Neural cell (in vitro differentiated cells): ENCODE data around the gene ARMCX6. TPM values are rescaled to one million over a fixed set of nuclear protein-coding genes. Genes with fewer than 3 reads are reported as not detected.

Experiments used
- H2AFZ ChIP-seq: fragments of 200-600, 300-800 bp; sonication (generic), shearing (Covaris generic); 2 replicates; pipeline ENCODE4 v1.6.0; 2014; ENCODE audit warnings: low read depth, mild to moderate bottlenecking, antibody characterized with exemption, low read length, moderate library complexity
- H3F3A ChIP-seq: fragments of 200-600 bp; shearing (Covaris generic); 2 replicates; pipeline ENCODE4 v1.6.1; 2016; ENCODE audit warnings: mild to moderate bottlenecking, moderate library complexity, mixed read lengths, antibody characterized with exemption, low read length; ENCODE audit not compliant: insufficient read depth, poor library complexity, severe bottlenecking
- H3K27ac ChIP-seq: fragments of 200-600, 300-800 bp; sonication (generic), shearing (Covaris generic); 2 replicates; pipeline ENCODE4 v1.5.1; 2014; ENCODE audit warnings: mild to moderate bottlenecking, low read length, moderate library complexity
- H3K27me3 ChIP-seq: fragments of 300-800, 200-600 bp; sonication (generic), shearing (Covaris generic); 2 replicates; pipeline ENCODE4 v1.6.0; 2014; ENCODE audit warnings: mild to moderate bottlenecking, low read depth, low read length, moderate library complexity; ENCODE audit not compliant: insufficient read depth
- H3K36me3 ChIP-seq: fragments of 300-800, 200-600 bp; sonication (generic), shearing (Covaris generic); 2 replicates; pipeline ENCODE4 v1.5.1; 2014; ENCODE audit warnings: mild to moderate bottlenecking, antibody characterized with exemption, low read length, moderate library complexity; ENCODE audit not compliant: insufficient read depth
- H3K4me2 ChIP-seq: fragments of 300-800, 200-600 bp; sonication (generic), shearing (Covaris generic); 2 replicates; pipeline ENCODE4 v1.6.0; 2014; ENCODE audit warnings: mild to moderate bottlenecking, low read length
- H3K4me3 ChIP-seq: fragments of 300-800, 200-600 bp; sonication (generic), shearing (Covaris generic); 2 replicates; pipeline ENCODE4 v1.5.1; 2014; ENCODE audit warnings: mild to moderate bottlenecking, low read length, moderate library complexity
- H3K79me2 ChIP-seq: fragments of 200-600 bp; shearing (Covaris generic); replicated peaks from 2 replicates; pipeline ENCODE4 v1.6.0; 2014; ENCODE audit warnings: mild to moderate bottlenecking, low read length, moderate library complexity; ENCODE audit not compliant: insufficient read depth
- H3K9ac ChIP-seq: fragments of 300-800, 200-600 bp; sonication (generic), shearing (Covaris generic); 2 replicates; pipeline ENCODE4 v1.6.1; 2016; ENCODE audit warnings: mild to moderate bottlenecking, low read length, mixed read lengths
- H3K9me2 ChIP-seq: fragments of 200-600 bp; shearing (Covaris generic); 2 replicates; pipeline ENCODE4 v1.6.1; 2016; ENCODE audit warnings: mild to moderate bottlenecking, low read length, mixed read lengths; ENCODE audit not compliant: insufficient read depth
- H3K9me3 ChIP-seq: fragments of 200-600, 300-800 bp; sonication (generic), shearing (Covaris generic); 2 replicates; pipeline ENCODE4 v1.6.1; 2016; ENCODE audit warnings: mild to moderate bottlenecking, mixed run types, low read length, moderate library complexity, mixed read lengths
- H4K20me1 ChIP-seq: fragments of 200-600 bp; shearing (Covaris generic); 2 replicates; pipeline ENCODE4 v1.6.1; 2016; ENCODE audit warnings: mild to moderate bottlenecking, mixed run types; ENCODE audit not compliant: insufficient read depth
- EP300 ChIP-seq: fragments of 450-650 bp; conservative IDR thresholded peaks from 2 replicates; pipeline ENCODE4 v1.6.1; 2014; ENCODE audit warnings: antibody characterized with exemption, mild to moderate bottlenecking, moderate library complexity; ENCODE audit not compliant: poor library complexity, severe bottlenecking
- EZH2 ChIP-seq: fragments of 200-600, 300-800 bp; shearing (Covaris generic), sonication (generic); IDR thresholded peaks from 2 replicates; pipeline ENCODE4 v1.6.1; 2014; ENCODE audit warnings: antibody characterized with exemption, low read length, borderline replicate concordance, mild to moderate bottlenecking; ENCODE audit not compliant: insufficient read depth, poor library complexity, severe bottlenecking
- MXI1 ChIP-seq: fragments of 450-650 bp; conservative IDR thresholded peaks from 2 replicates; pipeline ENCODE4 v1.6.1; 2014; ENCODE audit warnings: antibody characterized with exemption, mild to moderate bottlenecking; ENCODE audit not compliant: poor library complexity, severe bottlenecking
- POLR2AphosphoS5 ChIP-seq: IDR thresholded peaks from 2 replicates; pipeline ENCODE4 v1.6.1; 2012
- RAD21 ChIP-seq: fragments of 450-650 bp; conservative IDR thresholded peaks from 2 replicates; pipeline ENCODE4 v1.6.1; 2014; ENCODE audit warnings: antibody characterized with exemption, mild to moderate bottlenecking, moderate library complexity
- SMC3 ChIP-seq: fragments of 450-650 bp; conservative IDR thresholded peaks from 2 replicates; pipeline ENCODE4 v1.6.1; 2014; ENCODE audit warnings: antibody characterized with exemption, mild to moderate bottlenecking, moderate library complexity; ENCODE audit not compliant: poor library complexity
- TAF1 ChIP-seq: IDR thresholded peaks from 2 replicates; pipeline ENCODE4 v1.6.1; 2012; ENCODE audit warnings: low read depth
- polyA plus RNA-seq: library from polyadenylated mRNA; depleted of rRNA; stranded (reverse); fragments of >200 nt; gene quantifications from 2 replicates; pipeline ENCODE4 v1.2.3, GENCODE V29; 2014
- TF ChIP-seq, protein P1 (sequence below): IDR thresholded peaks from 2 replicates; pipeline ENCODE4 v1.6.1; 2012; ENCODE audit warnings: borderline replicate concordance
- TF ChIP-seq, protein P2 (sequence below): fragments of 450-650 bp; IDR thresholded peaks from 2 replicates; pipeline ENCODE4 v1.5.1; 2014; ENCODE audit warnings: antibody characterized with exemption, mild to moderate bottlenecking, moderate library complexity; ENCODE audit not compliant: poor library complexity, severe bottlenecking

The ARMCX6 gene
- polyA plus RNA-seq, 1 donor from 2014 or later: 77.7 TPM

DNA sequence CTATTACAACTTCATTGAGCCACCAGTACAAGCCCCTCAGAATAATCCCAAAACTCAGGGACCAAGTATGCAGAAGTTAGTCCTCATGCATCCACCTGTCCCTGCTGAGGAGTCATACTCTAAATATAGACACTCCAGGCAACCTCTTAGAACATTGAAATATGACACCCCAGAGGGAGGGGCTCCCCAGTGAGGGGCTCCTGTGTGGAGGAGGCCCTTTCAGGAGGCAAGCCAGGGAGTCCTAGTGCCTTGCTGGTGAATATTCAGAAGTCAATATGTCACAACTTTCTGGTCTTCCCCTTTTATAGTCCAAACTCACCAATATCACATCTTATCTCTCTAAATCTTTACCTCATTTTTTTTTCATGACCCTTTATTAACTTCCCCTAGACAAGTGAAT is 1.6 kb upstream of the ARMCX6 start:
- Histone ChIP-seq H3K9me3 (no peaks in the 10 kb centered on the region), H3K9me2 (no peaks in the 10 kb centered on the region), H3K27ac (no peak overlapping the region), H2AFZ (no peak overlapping the region), H3K4me3 (no peak overlapping the region), H3K4me2 (no peak overlapping the region), H3K79me2 (peaks cover 5% of the 10 kb centered on the region), H3F3A (no peaks in the 10 kb centered on the region), H3K36me3 (no peaks in the 10 kb centered on the region), H4K20me1 (no peaks in the 10 kb centered on the region), H3K9ac (no peak overlapping the region), H3K27me3 (no peaks in the 10 kb centered on the region)
- TF ChIP-seq MXI1 (no peak), TAF1 (no peak), POLR2AphosphoS5 (no peak), SMC3 (no peak), EZH2 (no peak), EP300 (no peak), RAD21 (no peak)
- TF ChIP-seq, protein P1, sequence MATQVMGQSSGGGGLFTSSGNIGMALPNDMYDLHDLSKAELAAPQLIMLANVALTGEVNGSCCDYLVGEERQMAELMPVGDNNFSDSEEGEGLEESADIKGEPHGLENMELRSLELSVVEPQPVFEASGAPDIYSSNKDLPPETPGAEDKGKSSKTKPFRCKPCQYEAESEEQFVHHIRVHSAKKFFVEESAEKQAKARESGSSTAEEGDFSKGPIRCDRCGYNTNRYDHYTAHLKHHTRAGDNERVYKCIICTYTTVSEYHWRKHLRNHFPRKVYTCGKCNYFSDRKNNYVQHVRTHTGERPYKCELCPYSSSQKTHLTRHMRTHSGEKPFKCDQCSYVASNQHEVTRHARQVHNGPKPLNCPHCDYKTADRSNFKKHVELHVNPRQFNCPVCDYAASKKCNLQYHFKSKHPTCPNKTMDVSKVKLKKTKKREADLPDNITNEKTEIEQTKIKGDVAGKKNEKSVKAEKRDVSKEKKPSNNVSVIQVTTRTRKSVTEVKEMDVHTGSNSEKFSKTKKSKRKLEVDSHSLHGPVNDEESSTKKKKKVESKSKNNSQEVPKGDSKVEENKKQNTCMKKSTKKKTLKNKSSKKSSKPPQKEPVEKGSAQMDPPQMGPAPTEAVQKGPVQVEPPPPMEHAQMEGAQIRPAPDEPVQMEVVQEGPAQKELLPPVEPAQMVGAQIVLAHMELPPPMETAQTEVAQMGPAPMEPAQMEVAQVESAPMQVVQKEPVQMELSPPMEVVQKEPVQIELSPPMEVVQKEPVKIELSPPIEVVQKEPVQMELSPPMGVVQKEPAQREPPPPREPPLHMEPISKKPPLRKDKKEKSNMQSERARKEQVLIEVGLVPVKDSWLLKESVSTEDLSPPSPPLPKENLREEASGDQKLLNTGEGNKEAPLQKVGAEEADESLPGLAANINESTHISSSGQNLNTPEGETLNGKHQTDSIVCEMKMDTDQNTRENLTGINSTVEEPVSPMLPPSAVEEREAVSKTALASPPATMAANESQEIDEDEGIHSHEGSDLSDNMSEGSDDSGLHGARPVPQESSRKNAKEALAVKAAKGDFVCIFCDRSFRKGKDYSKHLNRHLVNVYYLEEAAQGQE: no peak
- TF ChIP-seq, protein P2, sequence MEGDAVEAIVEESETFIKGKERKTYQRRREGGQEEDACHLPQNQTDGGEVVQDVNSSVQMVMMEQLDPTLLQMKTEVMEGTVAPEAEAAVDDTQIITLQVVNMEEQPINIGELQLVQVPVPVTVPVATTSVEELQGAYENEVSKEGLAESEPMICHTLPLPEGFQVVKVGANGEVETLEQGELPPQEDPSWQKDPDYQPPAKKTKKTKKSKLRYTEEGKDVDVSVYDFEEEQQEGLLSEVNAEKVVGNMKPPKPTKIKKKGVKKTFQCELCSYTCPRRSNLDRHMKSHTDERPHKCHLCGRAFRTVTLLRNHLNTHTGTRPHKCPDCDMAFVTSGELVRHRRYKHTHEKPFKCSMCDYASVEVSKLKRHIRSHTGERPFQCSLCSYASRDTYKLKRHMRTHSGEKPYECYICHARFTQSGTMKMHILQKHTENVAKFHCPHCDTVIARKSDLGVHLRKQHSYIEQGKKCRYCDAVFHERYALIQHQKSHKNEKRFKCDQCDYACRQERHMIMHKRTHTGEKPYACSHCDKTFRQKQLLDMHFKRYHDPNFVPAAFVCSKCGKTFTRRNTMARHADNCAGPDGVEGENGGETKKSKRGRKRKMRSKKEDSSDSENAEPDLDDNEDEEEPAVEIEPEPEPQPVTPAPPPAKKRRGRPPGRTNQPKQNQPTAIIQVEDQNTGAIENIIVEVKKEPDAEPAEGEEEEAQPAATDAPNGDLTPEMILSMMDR: no peak

DNA sequence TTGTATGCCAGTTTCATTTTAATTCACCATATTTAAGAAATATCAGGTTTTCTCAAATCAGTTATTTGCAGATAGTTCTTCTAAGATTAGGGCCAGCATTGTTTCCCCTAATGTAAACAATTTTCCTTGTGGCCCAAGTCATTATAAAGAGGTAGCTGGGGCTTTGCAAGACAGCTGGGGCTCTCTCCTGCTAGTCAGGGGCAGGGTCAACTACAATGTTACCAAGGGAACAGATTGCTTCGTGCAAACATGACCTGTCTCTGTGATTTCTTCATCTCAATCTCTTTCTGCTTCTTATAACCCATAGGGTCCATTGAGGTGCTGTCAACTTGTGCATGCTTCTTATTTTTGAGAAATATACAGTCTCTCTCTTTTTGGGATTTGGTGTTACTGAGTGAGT is 12.1 kb downstream of the ARMCX6 start:
- no peaks in the 10 kb centered on the region for H3F3A ChIP-seq
- H3K4me2 ChIP-seq: no peak overlapping the region
- no peak overlapping the region for H3K9ac ChIP-seq
- no peaks in the 10 kb centered on the region for H3K9me2 ChIP-seq
- H3K27ac ChIP-seq: no peak overlapping the region
- H3K4me3 ChIP-seq: no peak overlapping the region
- H4K20me1 ChIP-seq: no peaks in the 10 kb centered on the region
- TF ChIP-seq SMC3 (no peak), POLR2AphosphoS5 (no peak), EP300 (no peak), EZH2 (no peak), RAD21 (no peak), MXI1 (no peak), TAF1 (no peak)
- TF ChIP-seq, protein P2: no peak
- TF ChIP-seq, protein P1: no peak
- H3K79me2 ChIP-seq: no peaks in the 10 kb centered on the region
- H3K27me3 ChIP-seq: no peaks in the 10 kb centered on the region
- H3K9me3 ChIP-seq: no peaks in the 10 kb centered on the region
- no peak overlapping the region for H2AFZ ChIP-seq
- no peaks in the 10 kb centered on the region for H3K36me3 ChIP-seq
